ENCODE data around the gene BACE1-AS. TPM values are rescaled to one million over a fixed set of nuclear protein-coding genes. Genes with fewer than 3 reads are reported as not detected.

BACE1-AS gene
- total RNA-seq, 2 donors from 2014 or later, result 4.2 to 6.9 TPM

Other genes starting within 250 kb of the BACE1-AS start
- 100 to 1,000 TPM in 1 of 2 donors, 10 to 100 TPM in 1; 88.7 to 111 TPM for gene SIK3, start 192.9 kb upstream of the BACE1-AS start, total RNA-seq
- 10 to 100 TPM; 60.6 to 76.7 TPM for gene PAFAH1B2, start 147.1 kb upstream of the BACE1-AS start, total RNA-seq
- gene SIDT2, start 112.6 kb upstream of the BACE1-AS start, total RNA-seq, result 10 to 100 TPM; 23.1 to 30.3 TPM
- 1 to 10 TPM; 4.8 to 7.4 TPM for gene TAGLN, start 92.0 kb upstream of the BACE1-AS start, total RNA-seq
- gene PCSK7, start 59.3 kb upstream of the BACE1-AS start, total RNA-seq, result 100 to 1,000 TPM; 140 to 206 TPM
- gene RNF214, start 58.7 kb upstream of the BACE1-AS start, total RNA-seq, result 10 to 100 TPM; 18.9 to 21.6 TPM
- under 1 TPM; 0.21 to 0.89 TPM for gene BACE1, start 24.9 kb downstream of the BACE1-AS start, total RNA-seq
- 10 to 100 TPM; 30.1 to 60.8 TPM for gene CEP164, start 36.5 kb downstream of the BACE1-AS start, total RNA-seq